Urinary bladder (tissue), 4 donors: ENCODE results near the gene MIPOL1. TPM values are rescaled to one million over a fixed set of nuclear protein-coding genes. Genes with fewer than 3 reads are reported as not detected.
"Not testable (repeated sequence)": the region's sequence is repeated elsewhere in the genome, so short reads cannot be mapped to it uniquely, and the experiment has no call there.

Experiments
- DNase-seq: peaks from one replicate; pipeline ENCODE4 v3.0.0-alpha.2; 2015; ENCODE audit errors: extremely low spot score
- H3K27ac ChIP-seq: one replicate; pipeline ENCODE4 v1.5.1; 2013; ENCODE audit warnings: low read depth, mild to moderate bottlenecking, moderate library complexity
- H3K36me3 ChIP-seq: one replicate; pipeline ENCODE4 v1.6.1; 2013; ENCODE audit warnings: mild to moderate bottlenecking, moderate library complexity; ENCODE audit not compliant: insufficient read depth
- H3K4me1 ChIP-seq: one replicate; pipeline ENCODE4 v1.6.1; 2013; ENCODE audit warnings: mild to moderate bottlenecking, moderate library complexity; ENCODE audit not compliant: insufficient read depth
- H3K4me3 ChIP-seq: one replicate; pipeline ENCODE4 v1.5.1; 2013; ENCODE audit warnings: low read depth, low read length
- WGBS: extraction: QIAGEN DNeasy Blood & Tissue Kit; methylation state at CpG from one replicate; pipeline ENCODE4 v1.1.7; 2013; 5-methylcytosine and 5-hydroxymethylcytosine counted together
- polyA plus RNA-seq: library from polyadenylated mRNA; stranded (reverse); fragments of 200-250 nt; gene quantifications from one replicate; pipeline ENCODE4 v1.2.3, GENCODE V29; 2013
- total RNA-seq: library from RNA; depleted of rRNA; stranded (reverse); fragments of >200 nt; gene quantifications from one replicate; pipeline ENCODE4 v1.2.3, GENCODE V29; 2014
- donor health status: healthy with polysubstance abuse.
- donor health status: healthy.

MIPOL1 gene
- total and polyA plus RNA-seq, 2 donors: 5.6 to 48.4 TPM

GRCh38 chr14:37196604-37197420 lies 925 bp upstream of the MIPOL1 start:
- Histone ChIP-seq H3K4me3 (peak overlapping the region; percentile 61), H3K4me1 (no peaks in the 10 kb centered on the region), H3K36me3 (no peaks in the 10 kb centered on the region), H3K27ac (no peak overlapping the region)
- WGBS: 91% methylated on average over 17 of the region's 17 CpGs
- DNase-seq: no peak

GRCh38 chr14:37198273-37198598 lies 499 bp downstream of the MIPOL1 start:
- WGBS: 6% methylated on average over 11 of the region's 11 CpGs

GRCh38 chr14:37198907-37199306 lies 1.2 kb downstream of the MIPOL1 start:
- Histone ChIP-seq H3K4me1 (no peaks in the 10 kb centered on the region), H3K4me3 (no peak overlapping the region), H3K27ac (no peak overlapping the region), H3K36me3 (no peaks in the 10 kb centered on the region)
- WGBS: 86% methylated on average over 5 of the region's 5 CpGs
- no peak for DNase-seq

More at GRCh38 chr14:37198273-37198598, 499 bp downstream of the MIPOL1 start:
- no peak for DNase-seq
- Histone ChIP-seq H3K4me3 (peak overlapping the region; percentile 61), H3K36me3 (no peaks in the 10 kb centered on the region), H3K27ac (peak overlapping the region; percentile 91), H3K4me1 (no peaks in the 10 kb centered on the region)

GRCh38 chr14:37201724-37202123 lies 4.0 kb downstream of the MIPOL1 start:
- H3K36me3 ChIP-seq: no peaks in the 10 kb centered on the region
- 93% methylated on average over 2 of the region's 2 CpGs for WGBS
- no peak overlapping the region for H3K27ac ChIP-seq
- DNase-seq: no peak
- no peak overlapping the region for H3K4me3 ChIP-seq
- H3K4me1 ChIP-seq: no peaks in the 10 kb centered on the region

GRCh38 chr14:37202265-37202664 lies 4.5 kb downstream of the MIPOL1 start:
- no peak for DNase-seq
- H3K27ac ChIP-seq: no peak overlapping the region
- no peak overlapping the region for H3K4me3 ChIP-seq
- no peaks in the 10 kb centered on the region for H3K36me3 ChIP-seq
- H3K4me1 ChIP-seq: no peaks in the 10 kb centered on the region
- WGBS: 87% methylated on average over 2 of the region's 2 CpGs

GRCh38 chr14:37202812-37203211 lies 5.1 kb downstream of the MIPOL1 start:
- no peak overlapping the region for H3K4me3 ChIP-seq
- DNase-seq: no peak
- H3K36me3 ChIP-seq: no peaks in the 10 kb centered on the region
- H3K4me1 ChIP-seq: no peaks in the 10 kb centered on the region
- 85% methylated on average over 2 of the region's 2 CpGs for WGBS
- no peak overlapping the region for H3K27ac ChIP-seq

GRCh38 chr14:37203423-37203822 lies 5.7 kb downstream of the MIPOL1 start:
- H3K36me3 ChIP-seq: no peaks in the 10 kb centered on the region
- no peaks in the 10 kb centered on the region for H3K4me1 ChIP-seq
- DNase-seq: no peak
- 81% methylated on average over 1 of the region's 1 CpG for WGBS
- H3K4me3 ChIP-seq: no peak overlapping the region
- H3K27ac ChIP-seq: no peak overlapping the region

- H3K4me1 ChIP-seq, DNase-seq, H3K4me3 ChIP-seq, H3K36me3 ChIP-seq, H3K27ac ChIP-seq: not testable (repeated sequence)
- 97% methylated on average over 7 of the region's 7 CpGs for WGBS
Observed at GRCh38 chr14:37205623-37206605, 8.2 kb downstream of the MIPOL1 start.

- DNase-seq, H3K4me1 ChIP-seq, H3K27ac ChIP-seq, H3K36me3 ChIP-seq, H3K4me3 ChIP-seq: not testable (repeated sequence)
- WGBS: 93% methylated on average over 2 of the region's 2 CpGs
Observed at GRCh38 chr14:37209617-37210016, 11.9 kb downstream of the MIPOL1 start.

GRCh38 chr14:37210448-37210847 lies 12.7 kb downstream of the MIPOL1 start:
- WGBS: 95% methylated on average over 6 of the region's 6 CpGs
- H3K36me3 ChIP-seq: no peaks in the 10 kb centered on the region
- no peak overlapping the region for H3K27ac ChIP-seq
- no peak overlapping the region for H3K4me3 ChIP-seq
- DNase-seq: no peak
- no peaks in the 10 kb centered on the region for H3K4me1 ChIP-seq

GRCh38 chr14:37213016-37213415 lies 15.3 kb downstream of the MIPOL1 start:
- Histone ChIP-seq H3K36me3 (no peaks in the 10 kb centered on the region), H3K4me1 (no peaks in the 10 kb centered on the region), H3K27ac (no peak overlapping the region), H3K4me3 (no peak overlapping the region)
- DNase-seq: no peak

- WGBS: 96% methylated on average over 3 of the region's 3 CpGs
- H3K4me1 ChIP-seq: no peaks in the 10 kb centered on the region
- H3K36me3 ChIP-seq: no peaks in the 10 kb centered on the region
- H3K27ac ChIP-seq: no peak overlapping the region
- no peak overlapping the region for H3K4me3 ChIP-seq
- DNase-seq: no peak
Observed at GRCh38 chr14:37215345-37215744, 17.6 kb downstream of the MIPOL1 start.

- Histone ChIP-seq H3K4me1 (no peaks in the 10 kb centered on the region), H3K36me3 (peaks cover 3% of the 10 kb centered on the region), H3K27ac (no peak overlapping the region), H3K4me3 (no peak overlapping the region)
- no peak for DNase-seq
- WGBS: 93% methylated on average over 3 of the region's 3 CpGs
Observed at GRCh38 chr14:37221073-37221472, 23.3 kb downstream of the MIPOL1 start.

- Histone ChIP-seq H3K36me3 (peaks cover 3% of the 10 kb centered on the region), H3K27ac (no peak overlapping the region), H3K4me3 (no peak overlapping the region), H3K4me1 (no peaks in the 10 kb centered on the region)
- no peak for DNase-seq
- WGBS: 85% methylated on average over 3 of the region's 3 CpGs
Observed at GRCh38 chr14:37223947-37224474, 26.3 kb downstream of the MIPOL1 start.
